Transverse colon (tissue), 4 donors: ENCODE results near the gene FIG4. TPM values are rescaled to one million over a fixed set of nuclear protein-coding genes. Genes with fewer than 3 reads are reported as not detected.

ENCODE experiments used
- DNase-seq: peaks from one replicate; pipeline ENCODE4 v3.0.0-alpha.2; 2019
- H3K27ac ChIP-seq, 4 donors: fragments of 200-600 bp; sonication (generic); 2 replicates each; pipeline ENCODE4 v1.5.1; 2016 to 2018; ENCODE audit warnings: inconsistent platforms in 4 of 4
- H3K27me3 ChIP-seq: fragments of 200-600 bp; sonication (generic); 2 replicates; pipeline ENCODE4 v1.5.1; 2017; ENCODE audit warnings: inconsistent platforms
- H3K36me3 ChIP-seq, 4 donors: fragments of 200-600 bp; sonication (generic); 2 replicates each; pipeline ENCODE4 v1.5.1; 2017 to 2019; ENCODE audit warnings: inconsistent platforms in 4 of 4
- H3K4me1 ChIP-seq, 4 donors: fragments of 200-600 bp; sonication (generic); 2 replicates each; pipeline ENCODE4 v1.5.1; 2017 to 2020; ENCODE audit warnings: inconsistent platforms in 4 of 4
- H3K4me3 ChIP-seq, 4 donors: fragments of 200-600 bp; sonication (generic); 1 replicate in 1 of 4; 2 replicates in 3 of 4; pipeline versions ENCODE4 v1.5.1 to v1.6.1; 2017 to 2019; ENCODE audit warnings: inconsistent platforms in 4 of 4
- H3K9me3 ChIP-seq, 2 donors: fragments of 200-600 bp; sonication (generic); 2 replicates each; pipeline ENCODE4 v1.5.1; 2017 to 2019; ENCODE audit warnings: inconsistent platforms in 2 of 2
- CTCF ChIP-seq, 5 experiments: fragments of 200-600 bp in 3 of 5; fragments of 450-650 bp in 2 of 5; sonication (generic) in 3 of 5; IDR thresholded peaks; 1 replicate in 2 of 5; 2 replicates in 3 of 5; pipeline ENCODE4 v1.5.1; 2016 to 2017; ENCODE audit warnings: antibody characterized with exemption in 5 of 5, inconsistent platforms in 3 of 5, mild to moderate bottlenecking in 2 of 5, moderate library complexity in 1 of 5
- EP300 ChIP-seq: sonication (generic); formaldehyde crosslinking; IDR thresholded peaks from one replicate; pipeline ENCODE4 v1.6.1; 2017; ENCODE audit warnings: antibody characterized with exemption, low read depth
- POLR2A ChIP-seq: fragments of 450-650 bp; IDR thresholded peaks from one replicate; pipeline ENCODE4 v1.6.1; 2016; ENCODE audit warnings: antibody characterized with exemption, mild to moderate bottlenecking, moderate library complexity
- POLR2AphosphoS5 ChIP-seq, 3 donors: sonication (generic); formaldehyde crosslinking; IDR thresholded peaks; one replicate each; pipeline ENCODE4 v1.6.1; 2016; ENCODE audit warnings: antibody characterized with exemption in 3 of 3
- WGBS, 2 donors: methylation state at CpG; one replicate each; pipeline ENCODE4 v1.1.5; 2018; ENCODE audit warnings: low coverage in 1 of 2; 5-methylcytosine and 5-hydroxymethylcytosine counted together
- in situ Hi-C, 4 donors: fragments of 200-750 bp; cut with MboI; loops; one replicate each; pipeline versions ENCODE4 v1.15.0 to v1.15.1; 2017; ENCODE audit warnings: low sequenced_read_pairs in 3 of 4, low pct_ligation_motif_present in 1 of 4, low pct_unique_long_range_greater_than_20kb in 1 of 4
- intact Hi-C: fragments of 100-400 bp; cut with DNase I; formaldehyde crosslinking; loops from one replicate; pipeline ENCODE4 v1.15.1; 2023; ENCODE audit warnings: low total_unique reads
- total RNA-seq, 4 donors: library from RNA; depleted of rRNA; stranded (reverse); fragments of >200 nt; gene quantifications; one replicate each; pipeline ENCODE4 v1.1.0, GENCODE V29; 2016

Gene FIG4
- total RNA-seq, 4 donors from 2014 or later: 3.7 to 21.6 (median 15.2) TPM

- Histone ChIP-seq H3K27me3 (no peaks in the 10 kb centered on the region), H3K4me1 (no peaks in the 10 kb centered on the region), H3K27ac (no peak overlapping the region), H3K9me3 (no peaks in the 10 kb centered on the region), H3K36me3 (no peaks in the 10 kb centered on the region), H3K4me3 (no peak overlapping the region)
- no peak for DNase-seq
- in situ Hi-C loops (no loop called here), intact Hi-C loops (no loop called here)
- TF ChIP-seq EP300: no peak
- TF ChIP-seq POLR2A: no peak
- TF ChIP-seq CTCF (IDR thresholded peaks at IDR 0.05): no peak
- no peak for TF ChIP-seq POLR2AphosphoS5 (IDR thresholded peaks at IDR 0.05)
- WGBS, 2 donors: 78 to 83% methylated on average over 1 of the region's 1 CpG
Observed at GRCh38 chr6:109872549-109872948, 181.5 kb downstream of the FIG4 start.

- Histone ChIP-seq H3K27me3 (no peaks in the 10 kb centered on the region), H3K27ac (no peak overlapping the region), H3K4me1 (no peaks in the 10 kb centered on the region), H3K36me3 (no peaks in the 10 kb centered on the region), H3K4me3 (no peak overlapping the region), H3K9me3 (no peaks in the 10 kb centered on the region)
- intact Hi-C loops: no loop called here
- no peak for DNase-seq
- no peak for TF ChIP-seq CTCF (IDR thresholded peaks at IDR 0.05)
- no peak for TF ChIP-seq EP300
- TF ChIP-seq POLR2AphosphoS5 (IDR thresholded peaks at IDR 0.05): no peak
- TF ChIP-seq POLR2A: no peak
- 74% methylated on average over 4 of the region's 4 CpGs; no CpG with 5 or more reads in 1 of the 2 donors for WGBS, 2 donors
- in situ Hi-C loops: no loop called here
Observed at GRCh38 chr6:109872968-109873545, 182.0 kb downstream of the FIG4 start.

- Histone ChIP-seq H3K36me3 (no peaks in the 10 kb centered on the region), H3K4me1 (no peaks in the 10 kb centered on the region), H3K9me3 (no peaks in the 10 kb centered on the region), H3K27ac (no peak overlapping the region), H3K27me3 (no peaks in the 10 kb centered on the region), H3K4me3 (no peak overlapping the region)
- intact Hi-C loops (no loop called here), in situ Hi-C loops (no loop called here)
- WGBS, 2 donors: 75 to 81% methylated on average over 2 to 4 of the region's 4 CpGs
- TF ChIP-seq POLR2A (no peak), CTCF (IDR thresholded peaks at IDR 0.05) (no peak), POLR2AphosphoS5 (IDR thresholded peaks at IDR 0.05) (no peak), EP300 (no peak)
- DNase-seq: no peak
Observed at GRCh38 chr6:109874086-109874485, 183.0 kb downstream of the FIG4 start.

- H3K36me3 ChIP-seq: no peaks in the 10 kb centered on the region
- in situ Hi-C loops (no loop called here), intact Hi-C loops (no loop called here)
- H3K4me1 ChIP-seq: no peaks in the 10 kb centered on the region
- TF ChIP-seq POLR2AphosphoS5 (IDR thresholded peaks at IDR 0.05) (no peak), CTCF (IDR thresholded peaks at IDR 0.05) (no peak), POLR2A (no peak), EP300 (no peak)
- no peaks in the 10 kb centered on the region for H3K27me3 ChIP-seq
- no peak for DNase-seq
- H3K9me3 ChIP-seq: no peaks in the 10 kb centered on the region
- no peak overlapping the region for H3K4me3 ChIP-seq
- no peak overlapping the region for H3K27ac ChIP-seq
- 82 to 86% methylated on average over 4 of the region's 4 CpGs for WGBS, 2 donors
Observed at GRCh38 chr6:109874621-109875020, 183.5 kb downstream of the FIG4 start.

Other genes starting within 250 kb of the FIG4 start
- gene MICAL1, start 235.5 kb upstream of the FIG4 start, total RNA-seq: 100 to 1,000 TPM in 2 of 4 donors, 10 to 100 TPM in 2; 85.3 to 241 (median 121) TPM
- gene ZBTB24, start 208.1 kb upstream of the FIG4 start, total RNA-seq: 1 to 10 TPM; 3.0 to 7.8 (median 5.7) TPM
- gene AK9, start 94 bp upstream of the FIG4 start, total RNA-seq: 10 to 100 TPM; 12.0 to 32.0 (median 23.2) TPM